Measurements from ENCODE around the gene PCSK7. TPM values are rescaled to one million over a fixed set of nuclear protein-coding genes. Genes with fewer than 3 reads are reported as not detected.

Gene PCSK7
- total and polyA plus RNA-seq, 2 of the 8 experiments (the other 6 are each of a cell fraction or from before 2014, with no cell fraction given) = 23.4 to 38.5 TPM

- no peak overlapping the region for H3K56ac ChIP-seq (replicated peaks; ENCODE audit: insufficient read length, low read depth, low read length)
- 100% methylated on average over 2 of the region's 2 CpGs; no CpG with 5 or more reads in 1 of the 2 experiments for WGBS, 2 experiments (ENCODE audit: extremely low coverage in 1 of 2, insufficient coverage in 1 of 2, insufficient read length in 1 of 2, insufficient replicate concordance in 2 of 2, low coverage in 1 of 2, low lambda C conversion rate in 2 of 2, missing lambda C conversion rate in 1 of 2)
- POLR2A ChIA-PET (ENCODE audit: partially characterized antibody) = interaction anchor here (1.2 to 4.3 kb wide), 5 partner anchors 8 to 49 kb away, joined by 3 to 35 read pairs (median 5); partner anchors contain the start of genes PAFAH1B2 and SIDT2
- CTCF ChIA-PET (ENCODE audit: partially characterized antibody) = interaction anchor here (0.6 to 2.8 kb wide), 4 partner anchors 10 to 25 kb away, joined by 3 to 24 read pairs (median 7); no protein-coding TSS in a partner anchor
- no peaks in the 10 kb centered on the region for H3K9me3 ChIP-seq (ENCODE audit: insufficient read depth in 2 of 2, low read depth in 1 of 2, low read length in 1 of 2)
- no peak overlapping the region for H2BK120ac ChIP-seq (replicated peaks; ENCODE audit: low read depth, low read length)
- DNase-seq (ENCODE audit: low read depth in 1 of 2, low spot score in 2 of 2) (no peak), FAIRE-seq (no peak)
- peaks cover 0 to 3% of the 10 kb centered on the region in 2 experiments for H4K20me1 ChIP-seq (replicated peaks in 1 of 2; ENCODE audit: control insufficient read depth in 1 of 2, insufficient read depth in 2 of 2, low read length in 2 of 2)
- H3K9ac ChIP-seq (replicated peaks in 1 of 4; ENCODE audit: extremely low read depth in 1 of 4, low read depth in 3 of 4, low read length in 3 of 4) = no peak overlapping the region
- no peaks in the 10 kb centered on the region; the same call in 1 of the 2 replicates for H3K79me1 ChIP-seq (ENCODE audit: low read depth, low read length)
- H3K14ac ChIP-seq (ENCODE audit: insufficient read length) = no peak overlapping the region
- H3K18ac ChIP-seq (ENCODE audit: extremely low read depth, low read length) = no peak overlapping the region
- H2BK20ac ChIP-seq (ENCODE audit: low read length) = no peak overlapping the region
- no peak overlapping the region for H2AK5ac ChIP-seq (ENCODE audit: low read depth, low read length)
- H2BK12ac ChIP-seq (ENCODE audit: low read depth, low read length) = no peak overlapping the region
- no peak overlapping the region for H2BK15ac ChIP-seq (ENCODE audit: low read length)
- no peak overlapping the region for H4K8ac ChIP-seq (ENCODE audit: extremely low read depth, insufficient read depth, low read length)
- no peak overlapping the region for H3K23ac ChIP-seq (ENCODE audit: insufficient read length)
- H3K4me2 ChIP-seq (ENCODE audit: insufficient read depth in 1 of 2, low read depth in 2 of 2, low read length in 2 of 2) = no peak overlapping the region
- H3K4ac ChIP-seq (replicated peaks; ENCODE audit: insufficient read length, low read depth, low read length) = no peak overlapping the region
- no peak overlapping the region for H3K27ac ChIP-seq (ENCODE audit: low read depth, low read length)
- no peak overlapping the region for H4K91ac ChIP-seq (replicated peaks; ENCODE audit: insufficient read length, low read length)
- no peak overlapping the region for H4K5ac ChIP-seq (ENCODE audit: insufficient read length, low read depth, low read length)
- no peaks in the 10 kb centered on the region for H3K27me3 ChIP-seq (replicated peaks in 1 of 4; ENCODE audit: control insufficient read depth in 3 of 4, extremely low read depth in 1 of 4, insufficient read depth in 3 of 4, low read length in 3 of 4)
- no peak overlapping the region for H3K4me3 ChIP-seq (ENCODE audit: extremely low read depth in 1 of 4, insufficient read depth in 2 of 4, low read depth in 3 of 4, low read length in 4 of 4)
- H3K36me3 ChIP-seq (ENCODE audit: control insufficient read depth in 2 of 4, insufficient read depth in 4 of 4, low read length in 3 of 4) = peaks cover 6 to 47% (median 23%) of the 10 kb centered on the region in 4 experiments; a peak in 6 of 8 replicates
- H3K4me1 ChIP-seq (replicated peaks in 1 of 4; ENCODE audit: control insufficient read depth in 3 of 4, insufficient read depth in 4 of 4, low read length in 3 of 4) = no peaks in the 10 kb centered on the region
- no peaks in the 10 kb centered on the region for H3K23me2 ChIP-seq (ENCODE audit: low read depth, low read length)
- TF ChIP-seq SP2 (IDR thresholded peaks at IDR 0.05; ENCODE audit: low read length) (no peak), TEAD4 (IDR thresholded peaks at IDR 0.05; ENCODE audit: low read depth, low read length) (no peak), TCF12 (IDR thresholded peaks at IDR 0.05; ENCODE audit: low read depth, low read length) (no peak), ATF3 (IDR thresholded peaks at IDR 0.05; ENCODE audit: insufficient read depth, low read depth, low read length) (no peak)
- H2BK5ac ChIP-seq (ENCODE audit: low read depth, low read length) = no peak overlapping the region
- H3K79me2 ChIP-seq (ENCODE audit: control insufficient read depth in 1 of 2, insufficient read depth in 2 of 2, low read length in 2 of 2) = no peaks in the 10 kb centered on the region
- H2AFZ ChIP-seq (ENCODE audit: low read length) = no peak overlapping the region
Observed at GRCh38 chr11:117171007-117171403, 60.9 kb downstream of the PCSK7 start.

Measured in H1 (cell line).